Activated T-cell treated with anti-CD3 and anti-CD28 coated beads for 24 hours (primary cell): Measurements from ENCODE around the gene MRM3.
"Not testable (repeated sequence)": the region's sequence is repeated elsewhere in the genome, so short reads cannot be mapped to it uniquely, and the experiment has no call there.

Experiments
- DNase-seq: peaks from one replicate; pipeline ENCODE4 v3.0.0-alpha.2; 2020; ENCODE audit warnings: low read depth

Gene MRM3

GRCh38 chr17:796609-797008, 14.5 kb downstream of the MRM3 start:
- DNase-seq = no peak

- no peak for DNase-seq
Observed at GRCh38 chr17:797236-797840, 15.2 kb downstream of the MRM3 start.

- no peak for DNase-seq
Observed at GRCh38 chr17:798246-798645, 16.1 kb downstream of the MRM3 start.

GRCh38 chr17:799261-799660, 17.1 kb downstream of the MRM3 start:
- no peak for DNase-seq

GRCh38 chr17:800446-801242, 18.5 kb downstream of the MRM3 start:
- no peak for DNase-seq

- no peak for DNase-seq
Observed at GRCh38 chr17:801660-802059, 19.5 kb downstream of the MRM3 start.

GRCh38 chr17:802481-802880, 20.3 kb downstream of the MRM3 start:
- no peak for DNase-seq

- no peak for DNase-seq
Observed at GRCh38 chr17:802901-803881, 21.0 kb downstream of the MRM3 start.

- no peak for DNase-seq
Observed at GRCh38 chr17:804541-805435, 22.6 kb downstream of the MRM3 start.

GRCh38 chr17:805886-806285, 23.7 kb downstream of the MRM3 start:
- not testable (repeated sequence) for DNase-seq

GRCh38 chr17:806346-806745, 24.2 kb downstream of the MRM3 start:
- DNase-seq = no peak

- DNase-seq = no peak
Observed at GRCh38 chr17:806781-807522, 24.8 kb downstream of the MRM3 start.

GRCh38 chr17:807523-808294, 25.6 kb downstream of the MRM3 start:
- DNase-seq = no peak

GRCh38 chr17:811051-811784, 29.1 kb downstream of the MRM3 start:
- no peak for DNase-seq

GRCh38 chr17:812638-813204, 30.6 kb downstream of the MRM3 start:
- DNase-seq = no peak

- DNase-seq = no peak
Observed at GRCh38 chr17:814371-814770, 32.2 kb downstream of the MRM3 start.

- no peak for DNase-seq
Observed at GRCh38 chr17:819251-819650, 37.1 kb downstream of the MRM3 start.

GRCh38 chr17:823501-823902, 41.3 kb downstream of the MRM3 start:
- no peak for DNase-seq

GRCh38 chr17:824378-824777, 42.2 kb downstream of the MRM3 start:
- no peak for DNase-seq
